Measurements from ENCODE around the gene ELOA2. TPM values are rescaled to one million over a fixed set of nuclear protein-coding genes. Genes with fewer than 3 reads are reported as not detected.

The ELOA2 gene
- total RNA-seq, 2 donors from 2014 or later, result not detected

DNA sequence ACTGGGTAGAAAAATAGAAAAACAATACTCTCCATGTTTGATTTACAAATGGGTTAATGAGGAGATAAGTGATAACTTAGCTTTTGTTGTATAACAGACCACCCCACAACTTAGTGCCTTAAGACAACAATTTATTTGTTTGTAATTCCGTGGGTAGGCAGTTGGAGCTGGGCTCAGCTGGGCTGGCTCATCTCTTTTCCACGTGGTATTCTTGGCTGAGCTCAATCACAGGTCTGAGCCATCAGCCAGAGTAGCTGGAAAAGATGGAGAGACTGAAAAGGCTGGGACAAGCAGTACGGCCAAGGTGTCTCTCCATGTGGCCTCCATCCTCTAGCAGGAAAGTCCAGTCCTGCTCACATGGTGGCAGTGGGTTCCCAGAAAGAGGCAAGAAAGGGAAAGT is 32.2 kb upstream of the ELOA2 start:
- no peaks in the 10 kb centered on the region for H3K36me3 ChIP-seq

DNA sequence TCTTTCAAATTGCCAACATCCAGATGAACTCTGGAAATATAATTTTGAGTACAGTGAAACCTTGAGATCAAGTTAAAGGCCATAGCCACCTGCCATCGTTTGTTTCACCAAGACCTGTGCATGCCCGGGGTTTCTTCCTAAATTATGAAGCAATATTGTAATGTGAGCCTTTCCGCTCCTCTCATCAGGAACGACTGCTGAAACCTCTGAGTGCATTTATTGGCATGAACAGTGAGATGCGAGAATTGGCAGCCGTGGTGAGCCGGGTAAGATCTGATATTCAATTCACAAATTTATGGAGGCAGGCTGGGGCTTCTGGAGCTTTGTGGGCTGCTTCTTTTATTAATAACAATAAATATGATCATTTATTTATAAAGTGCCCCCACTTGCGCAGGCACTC is 27.7 kb upstream of the ELOA2 start:
- H3K4me3 ChIP-seq, result no peak overlapping the region
- no peaks in the 10 kb centered on the region for H3K27me3 ChIP-seq
- TF ChIP-seq, protein P1, sequence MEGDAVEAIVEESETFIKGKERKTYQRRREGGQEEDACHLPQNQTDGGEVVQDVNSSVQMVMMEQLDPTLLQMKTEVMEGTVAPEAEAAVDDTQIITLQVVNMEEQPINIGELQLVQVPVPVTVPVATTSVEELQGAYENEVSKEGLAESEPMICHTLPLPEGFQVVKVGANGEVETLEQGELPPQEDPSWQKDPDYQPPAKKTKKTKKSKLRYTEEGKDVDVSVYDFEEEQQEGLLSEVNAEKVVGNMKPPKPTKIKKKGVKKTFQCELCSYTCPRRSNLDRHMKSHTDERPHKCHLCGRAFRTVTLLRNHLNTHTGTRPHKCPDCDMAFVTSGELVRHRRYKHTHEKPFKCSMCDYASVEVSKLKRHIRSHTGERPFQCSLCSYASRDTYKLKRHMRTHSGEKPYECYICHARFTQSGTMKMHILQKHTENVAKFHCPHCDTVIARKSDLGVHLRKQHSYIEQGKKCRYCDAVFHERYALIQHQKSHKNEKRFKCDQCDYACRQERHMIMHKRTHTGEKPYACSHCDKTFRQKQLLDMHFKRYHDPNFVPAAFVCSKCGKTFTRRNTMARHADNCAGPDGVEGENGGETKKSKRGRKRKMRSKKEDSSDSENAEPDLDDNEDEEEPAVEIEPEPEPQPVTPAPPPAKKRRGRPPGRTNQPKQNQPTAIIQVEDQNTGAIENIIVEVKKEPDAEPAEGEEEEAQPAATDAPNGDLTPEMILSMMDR (IDR thresholded peaks at IDR 0.05), result no peak
- no peak for DNase-seq (ENCODE audit: low spot score)
- H3K36me3 ChIP-seq, result no peaks in the 10 kb centered on the region
- H3K27ac ChIP-seq, result no peak overlapping the region
- no peaks in the 10 kb centered on the region for H3K4me1 ChIP-seq
- no peaks in the 10 kb centered on the region for H3K9me3 ChIP-seq

More for the DNA sequence above, 32.2 kb upstream of the ELOA2 start:
- Histone ChIP-seq H3K27me3 (no peaks in the 10 kb centered on the region), H3K4me3 (no peak overlapping the region), H3K27ac (no peak overlapping the region), H3K9me3 (no peaks in the 10 kb centered on the region), H3K4me1 (no peaks in the 10 kb centered on the region)
- DNase-seq (ENCODE audit: low spot score), result no peak
- TF ChIP-seq, protein P1 (IDR thresholded peaks at IDR 0.05), result no peak

DNA sequence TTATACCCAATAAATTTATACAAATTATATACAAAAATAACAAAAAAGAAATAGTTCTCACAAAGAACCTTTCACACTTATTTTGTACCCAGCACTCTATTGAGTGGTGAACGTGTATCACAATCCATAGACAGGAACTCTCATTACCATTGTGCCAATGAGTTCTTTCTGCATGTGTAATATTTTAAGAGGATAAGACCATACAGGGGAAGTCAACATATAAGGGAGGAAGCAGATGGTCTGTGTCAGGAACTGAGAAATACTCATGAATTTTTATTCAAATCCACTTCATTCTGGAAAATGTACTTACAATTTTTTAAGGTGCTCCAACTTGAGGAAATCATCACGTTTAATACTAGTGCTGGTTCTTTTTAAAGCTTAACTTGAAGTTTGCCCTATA is 27.1 kb upstream of the ELOA2 start:
- no peak overlapping the region for H3K4me3 ChIP-seq
- DNase-seq (ENCODE audit: low spot score), result no peak
- H3K4me1 ChIP-seq, result no peaks in the 10 kb centered on the region
- TF ChIP-seq, protein P1 (IDR thresholded peaks at IDR 0.05), result no peak
- H3K27ac ChIP-seq, result no peak overlapping the region
- H3K9me3 ChIP-seq, result no peaks in the 10 kb centered on the region
- no peaks in the 10 kb centered on the region for H3K27me3 ChIP-seq
- H3K36me3 ChIP-seq, result no peaks in the 10 kb centered on the region

DNA sequence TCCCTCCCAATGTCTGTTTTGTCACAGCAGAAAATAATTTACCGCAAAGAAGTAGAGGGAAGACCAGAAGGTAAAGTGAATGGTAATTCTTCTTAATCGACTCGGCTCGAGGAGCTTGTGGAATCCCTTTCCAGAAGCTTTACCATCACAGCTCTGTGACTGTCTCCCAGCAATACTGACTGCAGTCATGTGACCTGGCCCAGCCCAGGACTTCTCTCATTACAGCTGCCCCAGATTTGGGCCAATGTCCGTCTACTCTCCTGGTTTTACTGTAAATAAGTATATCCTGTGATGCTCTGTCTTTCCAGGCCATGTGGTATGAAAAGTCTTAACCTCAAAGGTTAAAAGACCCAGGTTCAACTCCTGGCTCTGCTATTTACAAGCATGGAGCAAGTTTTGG is 18.9 kb upstream of the ELOA2 start:
- TF ChIP-seq, protein P1 (IDR thresholded peaks at IDR 0.05), result no peak
- no peak overlapping the region for H3K4me3 ChIP-seq
- H3K36me3 ChIP-seq, result no peaks in the 10 kb centered on the region
- H3K9me3 ChIP-seq, result no peaks in the 10 kb centered on the region
- H3K27ac ChIP-seq, result no peak overlapping the region
- DNase-seq (ENCODE audit: low spot score), result no peak
- H3K27me3 ChIP-seq, result no peaks in the 10 kb centered on the region
- H3K4me1 ChIP-seq, result no peaks in the 10 kb centered on the region

DNA sequence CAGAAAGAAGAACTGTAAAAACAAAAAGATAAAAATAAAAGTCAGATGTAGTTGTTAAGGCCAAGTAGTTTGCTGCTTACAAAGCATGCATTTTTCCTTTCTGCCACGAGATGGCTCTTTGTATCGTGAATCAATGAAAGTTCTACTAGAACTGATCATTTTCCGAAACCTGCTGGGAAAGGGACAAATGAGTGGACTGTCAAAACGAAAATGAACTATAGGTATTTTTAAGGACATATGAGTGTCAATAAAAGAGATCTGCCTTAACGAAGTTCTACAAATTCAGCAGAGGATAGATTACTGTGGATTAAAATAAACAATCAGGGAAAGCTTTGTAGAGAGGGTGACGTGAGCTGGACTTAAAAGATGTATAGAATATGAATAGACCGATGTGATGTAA is 15.0 kb upstream of the ELOA2 start:
- Histone ChIP-seq H3K27me3 (no peaks in the 10 kb centered on the region), H3K36me3 (no peaks in the 10 kb centered on the region), H3K9me3 (no peaks in the 10 kb centered on the region), H3K4me3 (no peak overlapping the region), H3K27ac (no peak overlapping the region), H3K4me1 (no peaks in the 10 kb centered on the region)
- no peak for DNase-seq (ENCODE audit: low spot score)
- TF ChIP-seq, protein P1 (IDR thresholded peaks at IDR 0.05), result peak; percentile 44 to 73

DNA sequence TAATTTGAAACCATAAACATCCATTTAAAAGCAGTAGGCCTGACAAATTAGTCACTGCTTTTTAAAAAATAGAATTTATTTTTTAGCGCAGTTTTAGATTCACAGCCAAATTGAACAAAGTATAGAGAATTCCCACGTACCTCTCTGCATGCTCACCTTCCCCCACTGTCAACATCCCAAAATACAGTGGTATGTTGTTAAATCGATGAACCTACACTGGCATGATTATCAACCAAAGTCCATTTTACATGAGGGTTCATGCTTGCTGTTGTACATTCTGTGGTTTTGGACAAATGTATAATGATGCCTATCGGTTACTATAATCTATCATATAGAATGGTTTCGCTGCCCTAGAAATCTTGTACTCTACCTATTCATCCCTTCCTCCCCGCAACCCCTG is 5.6 kb upstream of the ELOA2 start:
- no peak for DNase-seq (ENCODE audit: low spot score)

More for the DNA sequence above, 5.6 kb upstream of the ELOA2 start:
- TF ChIP-seq, protein P1 (IDR thresholded peaks at IDR 0.05), result no peak
- Histone ChIP-seq H3K27me3 (no peaks in the 10 kb centered on the region), H3K4me1 (no peaks in the 10 kb centered on the region), H3K9me3 (no peaks in the 10 kb centered on the region), H3K4me3 (no peak overlapping the region), H3K27ac (no peak overlapping the region), H3K36me3 (no peaks in the 10 kb centered on the region)
